Activated B cell treated with CpG ODN at 0.5 μM for 24 hours (primary cell): ENCODE measurements around the gene TTC8. TPM values are rescaled to one million over a fixed set of nuclear protein-coding genes. Genes with fewer than 3 reads are reported as not detected.

Experiments
- ATAC-seq: fragments of 200-7000 bp; cut with Tn5 transposase; one replicate; pipeline ENCODE4 v1.10.0; 2021; ENCODE audit warnings: low read depth, mild to moderate bottlenecking, moderate library complexity
- CTCF ChIA-PET: fragments of 350-600 bp; sonication (Branson Sonifier 250); formaldehyde crosslinking; loops from one replicate; lab custom pipeline; 2021; ENCODE audit warnings: antibody characterized with exemption; lab: Charles Lee
- POLR2A ChIA-PET: fragments of 350-600 bp; sonication (Branson Sonifier 250); formaldehyde crosslinking; loops from one replicate; lab custom pipeline; 2021; ENCODE audit warnings: antibody characterized with exemption; lab: Charles Lee
- DNase-seq: peaks from one replicate; pipeline ENCODE4 v3.0.0; 2022
- H3K27ac Mint-ChIP-seq: one replicate; pipeline ENCODE4 v1.8.0; 2020; ENCODE audit warnings: mixed read lengths
- H3K27me3 Mint-ChIP-seq: one replicate; pipeline ENCODE4 v1.8.0; 2021; ENCODE audit warnings: mixed read lengths
- H3K36me3 Mint-ChIP-seq: one replicate; pipeline ENCODE4 v1.8.0; 2021; ENCODE audit warnings: low read depth, mixed read lengths
- H3K4me1 Mint-ChIP-seq: one replicate; pipeline ENCODE4 v1.8.0; 2021; ENCODE audit warnings: mixed read lengths
- H3K4me3 Mint-ChIP-seq: one replicate; pipeline ENCODE4 v1.8.0; 2020; ENCODE audit warnings: mild to moderate bottlenecking, mixed read lengths
- H3K9me3 Mint-ChIP-seq: one replicate; pipeline ENCODE4 v1.8.0; 2020; ENCODE audit warnings: mixed read lengths
- intact Hi-C: fragments of 100-400 bp; cut with micrococcal nuclease; formaldehyde crosslinking; loops from one replicate; pipeline ENCODE4 v1.15.1; 2024
- total RNA-seq: library from RNA; stranded (reverse); gene quantifications from 2 replicates; pipeline ENCODE4 v1.2.3, GENCODE V29; 2022
- TF ChIP-seq, protein P1 (sequence below): fragments of 200-600 bp; IDR thresholded peaks from one replicate; pipeline ENCODE4 v1.8.0; 2022; ENCODE audit warnings: antibody characterized with exemption, mild to moderate bottlenecking

The TTC8 gene
- total RNA-seq, 1 donor from 2014 or later: 4.8 TPM

DNA sequence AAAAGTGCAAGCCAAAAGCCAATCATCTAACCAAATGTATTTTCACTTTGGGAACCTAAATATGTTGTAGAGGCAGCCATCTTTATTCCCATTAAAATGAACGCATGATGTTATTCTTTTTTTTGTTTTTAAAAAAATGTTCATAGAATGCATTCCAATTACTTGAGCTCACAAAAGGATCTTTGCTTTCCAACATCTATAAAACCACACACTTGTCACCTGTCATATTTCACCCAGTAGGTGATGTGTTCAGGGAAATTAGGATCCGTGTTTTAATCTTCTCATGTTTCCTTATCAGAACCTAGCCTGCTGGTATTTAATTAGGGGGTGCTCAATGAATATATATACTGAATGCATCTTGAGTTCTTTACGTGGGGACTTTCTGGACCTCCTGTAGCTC, 13.6 kb downstream of the TTC8 start:
- TF ChIP-seq, protein P1, sequence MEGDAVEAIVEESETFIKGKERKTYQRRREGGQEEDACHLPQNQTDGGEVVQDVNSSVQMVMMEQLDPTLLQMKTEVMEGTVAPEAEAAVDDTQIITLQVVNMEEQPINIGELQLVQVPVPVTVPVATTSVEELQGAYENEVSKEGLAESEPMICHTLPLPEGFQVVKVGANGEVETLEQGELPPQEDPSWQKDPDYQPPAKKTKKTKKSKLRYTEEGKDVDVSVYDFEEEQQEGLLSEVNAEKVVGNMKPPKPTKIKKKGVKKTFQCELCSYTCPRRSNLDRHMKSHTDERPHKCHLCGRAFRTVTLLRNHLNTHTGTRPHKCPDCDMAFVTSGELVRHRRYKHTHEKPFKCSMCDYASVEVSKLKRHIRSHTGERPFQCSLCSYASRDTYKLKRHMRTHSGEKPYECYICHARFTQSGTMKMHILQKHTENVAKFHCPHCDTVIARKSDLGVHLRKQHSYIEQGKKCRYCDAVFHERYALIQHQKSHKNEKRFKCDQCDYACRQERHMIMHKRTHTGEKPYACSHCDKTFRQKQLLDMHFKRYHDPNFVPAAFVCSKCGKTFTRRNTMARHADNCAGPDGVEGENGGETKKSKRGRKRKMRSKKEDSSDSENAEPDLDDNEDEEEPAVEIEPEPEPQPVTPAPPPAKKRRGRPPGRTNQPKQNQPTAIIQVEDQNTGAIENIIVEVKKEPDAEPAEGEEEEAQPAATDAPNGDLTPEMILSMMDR: no peak
- POLR2A ChIA-PET: no interaction called here
- intact Hi-C loops: no loop called here
- no peaks in the 10 kb centered on the region for H3K9me3 Mint-ChIP-seq
- CTCF ChIA-PET: no interaction called here
- no peaks in the 10 kb centered on the region for H3K4me1 Mint-ChIP-seq
- peaks cover 2% of the 10 kb centered on the region for H3K27me3 Mint-ChIP-seq
- ATAC-seq (no peak), DNase-seq (no peak)
- peaks cover 6% of the 10 kb centered on the region for H3K36me3 Mint-ChIP-seq
- H3K27ac Mint-ChIP-seq: no peak overlapping the region
- no peak overlapping the region for H3K4me3 Mint-ChIP-seq

DNA sequence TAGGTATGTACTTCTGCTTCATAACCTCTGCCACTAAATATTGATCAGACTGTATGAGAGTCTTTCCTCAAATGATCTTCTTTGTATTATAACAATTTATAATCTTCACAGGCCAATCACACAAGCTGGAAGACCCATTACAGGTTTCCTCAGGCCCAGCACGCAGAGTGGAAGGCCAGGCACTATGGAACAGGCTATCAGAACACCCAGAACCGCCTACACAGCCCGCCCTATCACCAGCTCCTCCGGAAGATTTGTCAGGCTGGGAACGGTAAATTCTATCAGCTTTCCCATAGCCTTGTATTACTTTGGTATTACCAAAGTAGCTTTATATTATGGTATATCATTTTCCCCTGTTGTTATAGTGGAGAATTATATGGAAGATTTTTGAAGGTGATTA, 16.5 kb downstream of the TTC8 start:
- TF ChIP-seq, protein P1: no peak
- Mint-ChIP-seq H3K27me3 (peaks cover 2% of the 10 kb centered on the region), H3K36me3 (peaks cover 6% of the 10 kb centered on the region), H3K4me3 (no peak overlapping the region), H3K9me3 (no peaks in the 10 kb centered on the region), H3K4me1 (no peaks in the 10 kb centered on the region), H3K27ac (no peak overlapping the region)
- ATAC-seq (no peak), DNase-seq (no peak)
- CTCF ChIA-PET: no interaction called here
- intact Hi-C loops: no loop called here
- POLR2A ChIA-PET: no interaction called here

DNA sequence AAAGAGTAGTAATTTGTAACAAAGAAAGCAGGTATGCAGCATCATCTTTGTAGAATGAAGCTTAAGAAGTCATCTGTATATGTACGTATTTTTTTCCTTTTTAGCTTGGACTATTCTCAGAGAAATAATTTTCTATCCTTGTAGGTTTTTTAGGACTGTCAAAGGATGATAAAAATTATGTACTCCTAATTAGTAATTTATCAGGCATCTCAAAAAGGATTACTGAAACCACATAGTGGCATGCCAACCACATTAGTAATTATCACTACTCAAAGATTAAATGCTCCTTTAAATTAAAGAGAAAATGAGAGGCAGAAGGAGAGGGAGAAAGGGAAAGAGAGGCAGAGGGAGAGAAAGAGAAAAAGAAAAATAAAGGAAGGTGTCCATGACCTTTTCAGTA, 17.3 kb downstream of the TTC8 start:
- ChIA-PET POLR2A (no interaction called here), CTCF (no interaction called here)
- peaks cover 6% of the 10 kb centered on the region for H3K36me3 Mint-ChIP-seq
- no peak overlapping the region for H3K4me3 Mint-ChIP-seq
- no peak overlapping the region for H3K27ac Mint-ChIP-seq
- H3K4me1 Mint-ChIP-seq: no peaks in the 10 kb centered on the region
- no peaks in the 10 kb centered on the region for H3K9me3 Mint-ChIP-seq
- TF ChIP-seq, protein P1: no peak
- H3K27me3 Mint-ChIP-seq: peaks cover 2% of the 10 kb centered on the region
- DNase-seq: no peak
- ATAC-seq: no peak
- intact Hi-C loops: no loop called here

DNA sequence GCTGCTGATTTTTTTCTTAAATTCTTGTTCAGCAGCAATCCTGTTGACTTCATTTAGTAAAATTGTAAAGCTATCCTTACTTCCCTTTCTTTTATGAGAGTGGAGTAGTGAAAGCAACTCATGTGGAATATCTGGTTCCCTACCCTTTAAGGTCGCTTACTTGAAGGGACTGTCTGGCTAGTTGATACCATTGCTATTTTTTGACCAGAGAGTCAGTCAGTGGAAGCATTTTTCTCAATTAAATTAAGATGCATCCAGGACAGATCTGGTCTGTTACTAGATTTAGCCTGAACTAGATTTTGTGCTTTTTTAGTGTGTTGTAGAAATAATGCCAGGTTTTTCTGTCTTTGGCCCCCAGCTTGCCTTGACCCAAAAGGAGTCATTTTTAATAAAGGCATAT, 18.0 kb downstream of the TTC8 start:
- ChIA-PET CTCF (no interaction called here), POLR2A (no interaction called here)
- H3K9me3 Mint-ChIP-seq: no peaks in the 10 kb centered on the region
- no peaks in the 10 kb centered on the region for H3K4me1 Mint-ChIP-seq
- H3K36me3 Mint-ChIP-seq: peaks cover 6% of the 10 kb centered on the region
- no peak overlapping the region for H3K4me3 Mint-ChIP-seq
- no peak for DNase-seq
- TF ChIP-seq, protein P1: no peak
- no peak for ATAC-seq
- H3K27ac Mint-ChIP-seq: no peak overlapping the region
- intact Hi-C loops: no loop called here
- no peaks in the 10 kb centered on the region for H3K27me3 Mint-ChIP-seq

DNA sequence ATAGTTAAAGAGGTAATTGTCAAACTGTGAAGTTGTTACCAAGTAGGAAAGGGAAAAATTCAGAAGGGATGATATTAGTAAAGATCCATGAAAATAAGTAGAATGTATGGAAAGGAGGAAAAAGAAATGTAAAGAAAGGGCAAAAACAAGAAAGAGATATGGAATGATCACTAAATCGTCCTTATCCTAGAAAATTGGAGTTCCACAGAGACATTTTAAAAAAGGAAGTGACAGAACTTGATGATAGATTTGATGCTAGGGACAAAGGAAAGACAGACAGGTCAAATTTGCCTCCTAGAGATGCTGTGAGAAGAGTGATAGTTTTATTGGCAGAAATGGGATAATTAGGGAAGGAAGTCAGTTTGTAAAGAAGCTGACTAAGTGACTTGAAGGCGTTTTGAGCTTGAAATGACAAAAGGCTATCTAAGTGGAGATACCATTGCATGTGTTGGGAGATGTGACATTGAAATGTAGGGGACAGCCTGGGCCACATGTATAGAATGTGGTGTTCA, 20.6 kb downstream of the TTC8 start:
- Mint-ChIP-seq H3K4me1 (no peaks in the 10 kb centered on the region), H3K4me3 (no peak overlapping the region), H3K36me3 (peaks cover 6% of the 10 kb centered on the region), H3K27ac (no peak overlapping the region), H3K27me3 (no peaks in the 10 kb centered on the region), H3K9me3 (no peaks in the 10 kb centered on the region)
- DNase-seq: no peak
- ATAC-seq: no peak
- CTCF ChIA-PET: interaction anchor here (0.5 kb wide), 1 partner anchor 94 kb away, joined by 4 read pairs; no protein-coding TSS in a partner anchor
- TF ChIP-seq, protein P1: no peak
- POLR2A ChIA-PET: no interaction called here
- intact Hi-C loops: no loop called here
